Psoas muscle (tissue), 8 donors: ENCODE data around the gene PSMD14. TPM values are rescaled to one million over a fixed set of nuclear protein-coding genes. Genes with fewer than 3 reads are reported as not detected.
"Not testable (repeated sequence)": the region's sequence is repeated elsewhere in the genome, so short reads cannot be mapped to it uniquely, and the experiment has no call there.

Experiments
- ATAC-seq, 4 donors: fragments of 200-7000 bp; cut with Tn5 transposase; one replicate each; pipeline ENCODE4 v1.9.1; 2020; ENCODE audit warnings: moderate library complexity in 3 of 4, mild to moderate bottlenecking in 2 of 4
- DNase-seq, 2 donors: peaks; one replicate each; pipeline ENCODE4 v3.0.0-alpha.2; 2020
- H3K27ac ChIP-seq: fragments of 200-600 bp; one replicate; pipeline ENCODE4 v1.8.0; 2022
- H3K27me3 ChIP-seq, 3 donors: fragments of 200-600 bp in 1 of 3; one replicate each; pipeline versions ENCODE4 v1.6.1 to v1.8.0; 2013 to 2022; ENCODE audit warnings: low read length in 2 of 3, mild to moderate bottlenecking in 2 of 3, moderate library complexity in 1 of 3; ENCODE audit not compliant: insufficient read depth in 3 of 3
- H3K36me3 ChIP-seq, 2 donors: fragments of 200-600 bp in 1 of 2; one replicate each; pipeline versions ENCODE4 v1.6.1 to v1.8.0; 2013 to 2022; ENCODE audit warnings: low read depth in 1 of 2, mild to moderate bottlenecking in 1 of 2, moderate library complexity in 1 of 2; ENCODE audit not compliant: insufficient read depth in 1 of 2
- H3K4me1 ChIP-seq: fragments of 200-600 bp; one replicate; pipeline ENCODE4 v1.8.0; 2022
- H3K4me3 ChIP-seq: fragments of 200-600 bp; one replicate; pipeline ENCODE4 v1.8.0; 2022; ENCODE audit warnings: mild to moderate bottlenecking
- H3K9me3 ChIP-seq: fragments of 200-600 bp; one replicate; pipeline ENCODE4 v1.8.0; 2022
- WGBS, 3 donors: extraction: QIAGEN DNeasy Blood & Tissue Kit; methylation state at CpG; one replicate each; pipeline versions ENCODE4 v1.1.6 to v1.1.7; 2013; 5-methylcytosine and 5-hydroxymethylcytosine counted together
- intact Hi-C, 2 donors: fragments of 100-400 bp; cut with DNase I; formaldehyde crosslinking; loops; one replicate each; pipeline versions ENCODE4 v1.11.0 to v1.14.2; 2022
- polyA plus RNA-seq, 3 donors: library from polyadenylated mRNA; stranded (reverse); fragments of 200-250 nt; gene quantifications; one replicate each; pipeline ENCODE4 v1.2.3, GENCODE V29; 2013
- total RNA-seq, 4 donors: library from RNA; stranded (reverse); fragmentation: NEBNext Ultra II Directional in 2 of 4; extraction: Animal tissue kit (Norgen Biotek cat#: 25700) in 2 of 4; gene quantifications; one replicate each; pipeline versions ENCODE4 v1.2.1 to v1.2.4, GENCODE V29; 2021 to 2023
- TF ChIP-seq, protein P1 (sequence below): fragments of 200-600 bp; IDR thresholded peaks from one replicate; pipeline ENCODE4 v1.8.0; 2022; ENCODE audit warnings: antibody characterized with exemption
- donor health status: healthy with polysubstance abuse.
- donor health status: DM: no; HTN: no; CAD: no; lungs with moderate emphysema.
- donor health status: Bipolar disorder and iron deficiency.
- donor health status: healthy.
- donor health status: DM: yes; HTN: yes; CAD: no.
- donor health status: DM: no; HTN: no; CAD: no.
- donor health status: DM: no; HTN: no; CAD: no.
- donor health status: DM: yes; HTN: yes; CAD: no.

Gene PSMD14
- total and polyA plus RNA-seq, 7 donors = 51.2 to 372 (median 109) TPM

GRCh38 chr2:161324876-161325275 is 16.7 kb downstream of the PSMD14 start:
- Histone ChIP-seq H3K27ac (no peak overlapping the region), H3K4me3 (no peak overlapping the region), H3K36me3 (peaks cover 0 to 32% of the 10 kb centered on the region in 2 donors), H3K9me3 (no peaks in the 10 kb centered on the region), H3K4me1 (no peaks in the 10 kb centered on the region), H3K27me3 (no peaks in the 10 kb centered on the region)
- DNase-seq (no peak), ATAC-seq (no peak)
- intact Hi-C loops = loop anchor here in 1 of 2 donors (10.0 kb wide), 1 partner anchor 60 kb away; no protein-coding TSS in a partner anchor
- TF ChIP-seq, protein P1, sequence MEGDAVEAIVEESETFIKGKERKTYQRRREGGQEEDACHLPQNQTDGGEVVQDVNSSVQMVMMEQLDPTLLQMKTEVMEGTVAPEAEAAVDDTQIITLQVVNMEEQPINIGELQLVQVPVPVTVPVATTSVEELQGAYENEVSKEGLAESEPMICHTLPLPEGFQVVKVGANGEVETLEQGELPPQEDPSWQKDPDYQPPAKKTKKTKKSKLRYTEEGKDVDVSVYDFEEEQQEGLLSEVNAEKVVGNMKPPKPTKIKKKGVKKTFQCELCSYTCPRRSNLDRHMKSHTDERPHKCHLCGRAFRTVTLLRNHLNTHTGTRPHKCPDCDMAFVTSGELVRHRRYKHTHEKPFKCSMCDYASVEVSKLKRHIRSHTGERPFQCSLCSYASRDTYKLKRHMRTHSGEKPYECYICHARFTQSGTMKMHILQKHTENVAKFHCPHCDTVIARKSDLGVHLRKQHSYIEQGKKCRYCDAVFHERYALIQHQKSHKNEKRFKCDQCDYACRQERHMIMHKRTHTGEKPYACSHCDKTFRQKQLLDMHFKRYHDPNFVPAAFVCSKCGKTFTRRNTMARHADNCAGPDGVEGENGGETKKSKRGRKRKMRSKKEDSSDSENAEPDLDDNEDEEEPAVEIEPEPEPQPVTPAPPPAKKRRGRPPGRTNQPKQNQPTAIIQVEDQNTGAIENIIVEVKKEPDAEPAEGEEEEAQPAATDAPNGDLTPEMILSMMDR = no peak

DNA sequence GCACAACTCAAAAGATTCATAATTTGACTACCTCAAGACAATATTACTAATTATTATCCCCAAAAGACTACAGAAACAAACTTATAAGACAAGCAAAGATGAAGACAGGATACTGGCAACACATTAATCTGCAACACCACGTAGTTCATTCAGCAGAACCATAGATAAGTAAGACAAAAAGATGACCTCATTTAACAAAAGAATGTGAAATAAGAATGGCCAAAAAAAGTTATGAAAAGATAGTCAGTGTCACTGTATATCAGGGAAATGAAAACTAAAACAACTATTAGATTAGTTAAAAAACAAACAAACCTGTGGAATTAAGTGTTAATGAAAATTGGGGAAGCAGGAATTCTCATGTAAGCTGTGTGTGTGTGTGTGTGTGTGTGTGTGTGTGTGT is 19.4 kb downstream of the PSMD14 start:
- Histone ChIP-seq H3K27ac (no peak overlapping the region), H3K27me3 (no peaks in the 10 kb centered on the region), H3K36me3 (peaks cover 0 to 21% of the 10 kb centered on the region in 2 donors), H3K4me3 (no peak overlapping the region), H3K4me1 (peaks cover 6% of the 10 kb centered on the region), H3K9me3 (no peaks in the 10 kb centered on the region)
- 71 to 80% (median 74%) methylated on average over 1 of the region's 1 CpG for WGBS, 3 donors
- DNase-seq = no peak
- ATAC-seq = no peak
- intact Hi-C loops = loop anchor here in 1 of 2 donors (10.0 kb wide), 1 partner anchor 57 kb away; no protein-coding TSS in a partner anchor
- TF ChIP-seq, protein P1 = no peak

DNA sequence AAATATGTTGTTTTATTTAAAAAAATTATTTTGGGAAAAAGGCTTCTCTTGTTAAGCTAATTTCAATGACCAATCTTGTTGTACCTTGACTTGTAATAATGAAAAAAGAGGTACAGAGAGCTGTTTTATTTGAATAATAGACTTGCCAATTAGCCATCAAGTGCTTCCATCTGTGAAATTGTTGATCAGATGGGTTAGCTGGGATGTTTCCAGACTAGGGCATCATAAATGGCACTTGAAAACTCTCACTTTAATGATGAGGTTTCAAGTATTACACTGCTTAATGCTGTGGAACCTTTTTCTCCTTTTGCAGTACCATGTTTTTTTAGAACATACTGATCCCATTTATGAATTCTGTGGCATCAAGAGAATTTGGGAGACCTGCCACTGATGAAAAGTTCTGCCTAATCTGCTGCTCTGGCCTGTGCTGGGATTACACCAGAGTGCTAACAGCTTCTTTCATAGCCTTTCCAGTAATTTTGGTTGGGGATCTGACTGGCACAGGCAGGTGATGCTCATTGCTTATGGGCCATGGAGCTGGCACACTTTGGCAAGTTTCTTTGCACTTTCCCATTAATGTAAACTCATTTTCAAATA is 24.2 kb downstream of the PSMD14 start:
- peaks cover 9% of the 10 kb centered on the region for H3K4me1 ChIP-seq
- no peak overlapping the region for H3K27ac ChIP-seq
- ATAC-seq (peak in 2 of 4 donors; percentile 35 to 53), DNase-seq (no peak)
- no peak overlapping the region for H3K4me3 ChIP-seq
- no peaks in the 10 kb centered on the region for H3K9me3 ChIP-seq
- TF ChIP-seq, protein P1 = no peak
- no peaks in the 10 kb centered on the region for H3K27me3 ChIP-seq
- intact Hi-C loops = no loop called here
- H3K36me3 ChIP-seq = peaks cover 0 to 2% of the 10 kb centered on the region in 2 donors

GRCh38 chr2:161335626-161336025 is 27.4 kb downstream of the PSMD14 start:
- Histone ChIP-seq H3K4me1 (peaks cover 9% of the 10 kb centered on the region), H3K27me3 (no peaks in the 10 kb centered on the region), H3K36me3 (no peaks in the 10 kb centered on the region), H3K9me3 (no peaks in the 10 kb centered on the region), H3K27ac (no peak overlapping the region), H3K4me3 (no peak overlapping the region)
- DNase-seq = no peak
- ATAC-seq = no peak
- TF ChIP-seq, protein P1 = no peak
- 90 to 94% (median 91%) methylated on average over 2 of the region's 2 CpGs for WGBS, 3 donors
- intact Hi-C loops = no loop called here

DNA sequence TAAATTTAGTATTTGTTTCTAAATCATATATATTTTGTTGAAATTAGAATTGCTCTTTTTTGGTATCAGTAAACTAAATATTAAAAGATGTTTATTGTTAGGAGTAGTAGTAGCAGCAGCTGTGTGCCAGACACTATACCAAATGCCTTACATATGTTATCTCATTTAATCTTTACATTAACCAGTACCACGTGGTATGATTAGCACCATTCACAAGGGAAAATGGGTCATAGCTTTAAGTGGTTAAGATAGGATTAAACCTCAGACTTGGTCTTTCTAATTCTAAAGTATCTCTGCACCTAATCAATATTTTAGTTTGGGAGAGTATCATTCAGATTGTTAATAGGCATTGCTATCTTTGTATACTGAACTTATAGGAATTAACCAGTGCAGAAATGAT is 29.0 kb downstream of the PSMD14 start:
- intact Hi-C loops = no loop called here
- WGBS, 3 donors = 75 to 79% (median 76%) methylated on average over 1 of the region's 1 CpG
- no peak overlapping the region for H3K27ac ChIP-seq
- H3K4me3 ChIP-seq = no peak overlapping the region
- ATAC-seq = no peak
- H3K36me3 ChIP-seq = no peaks in the 10 kb centered on the region
- H3K9me3 ChIP-seq = no peaks in the 10 kb centered on the region
- H3K27me3 ChIP-seq = no peaks in the 10 kb centered on the region
- peaks cover 6% of the 10 kb centered on the region for H3K4me1 ChIP-seq
- no peak for DNase-seq
- TF ChIP-seq, protein P1 = no peak

DNA sequence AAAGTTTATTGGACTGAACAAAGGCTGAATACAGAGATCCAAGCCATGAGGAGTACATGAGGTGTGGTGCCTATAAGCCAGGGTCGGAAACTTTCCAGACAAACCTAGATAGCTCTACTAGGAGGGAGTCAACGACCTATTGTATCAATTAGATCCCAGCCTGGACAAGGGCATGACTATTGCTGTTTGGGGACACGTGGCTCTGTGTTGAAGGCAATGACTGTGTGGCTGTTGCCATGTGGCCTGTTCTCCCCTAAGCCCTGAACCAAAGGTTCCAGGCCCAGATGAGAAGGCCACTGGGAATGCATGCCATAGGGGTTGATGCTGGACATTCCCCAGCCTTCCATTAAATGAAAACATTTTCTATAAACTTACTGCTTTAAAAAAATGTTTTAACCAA is 31.3 kb downstream of the PSMD14 start:
- H3K4me1 ChIP-seq, H3K36me3 ChIP-seq, H3K27ac ChIP-seq, H3K9me3 ChIP-seq, H3K4me3 ChIP-seq, intact Hi-C loops, H3K27me3 ChIP-seq, DNase-seq: not testable (repeated sequence)
- 78 to 90% (median 79%) methylated on average over 2 to 3 of the region's 3 CpGs for WGBS, 3 donors
- peak in 2 of 4 donors; percentile 13 to 31 for ATAC-seq

- DNase-seq, H3K27ac ChIP-seq, H3K36me3 ChIP-seq, H3K4me1 ChIP-seq, H3K4me3 ChIP-seq, H3K9me3 ChIP-seq, H3K27me3 ChIP-seq, intact Hi-C loops: not testable (repeated sequence)
- ATAC-seq = peak in 2 of 4 donors; percentile 26 to 27
- 59 to 68% (median 60%) methylated on average over 14 to 32 of the region's 64 CpGs for WGBS, 3 donors
Observed at GRCh38 chr2:161340930-161341413, 32.7 kb downstream of the PSMD14 start.
